Astrocyte (in vitro differentiated cells and primary cell): ENCODE data around the gene LMLN. TPM values are rescaled to one million over a fixed set of nuclear protein-coding genes. Genes with fewer than 3 reads are reported as not detected.

Experiments
- DNase-seq: peaks from one replicate; pipeline ENCODE4 v3.0.0-alpha.2; 2010; ENCODE audit warnings: low read depth
- FAIRE-seq: peaks from 2 replicates; lab custom pipeline; 2011; peaks lifted over from hg19 to GRCh38; lab: Jason Lieb, UNC
- H2AFZ ChIP-seq: 2 replicates; pipeline ENCODE4 v1.6.0; 2012; ENCODE audit warnings: low read depth, low read length, inconsistent platforms
- H3K27ac ChIP-seq: 2 replicates; pipeline ENCODE4 v1.5.1; 2011; ENCODE audit warnings: low read depth, low read length, inconsistent platforms
- H3K27me3 ChIP-seq: 2 replicates; pipeline ENCODE4 v1.6.0; 2011; ENCODE audit warnings: low read length, inconsistent platforms; ENCODE audit not compliant: insufficient read depth
- H3K36me3 ChIP-seq: 2 replicates; pipeline ENCODE4 v1.5.1; 2011; ENCODE audit warnings: low read length, inconsistent platforms; ENCODE audit not compliant: insufficient read depth
- H3K4me1 ChIP-seq: 2 replicates; pipeline ENCODE4 v1.5.1; 2011; ENCODE audit warnings: low read length, inconsistent platforms; ENCODE audit not compliant: insufficient read depth
- H3K4me2 ChIP-seq: 2 replicates; pipeline ENCODE4 v1.6.0; 2012; ENCODE audit warnings: low read length, inconsistent platforms
- H3K4me3 ChIP-seq: 2 replicates; pipeline ENCODE4 v1.5.1; 2011; ENCODE audit warnings: low read depth, mild to moderate bottlenecking, low read length, inconsistent platforms; ENCODE audit not compliant: insufficient read depth
- H3K79me2 ChIP-seq: 2 replicates; pipeline ENCODE4 v1.6.0; 2012; ENCODE audit warnings: mild to moderate bottlenecking, low read length, inconsistent platforms; ENCODE audit not compliant: insufficient read depth
- H3K9ac ChIP-seq: 2 replicates; pipeline ENCODE4 v1.6.0; 2012; ENCODE audit warnings: mild to moderate bottlenecking, low read length, inconsistent platforms
- H3K9me3 ChIP-seq: 2 replicates; pipeline ENCODE4 v1.5.1; 2012; ENCODE audit warnings: low read depth, mild to moderate bottlenecking, low read length, inconsistent platforms; ENCODE audit not compliant: insufficient read depth
- H4K20me1 ChIP-seq: 2 replicates; pipeline ENCODE4 v1.6.0; 2012; ENCODE audit warnings: low read length, inconsistent platforms; ENCODE audit not compliant: insufficient read depth
- H3K27ac Mint-ChIP-seq: one replicate; pipeline ENCODE4 v1.8.0; 2021; ENCODE audit warnings: mild to moderate bottlenecking, mixed read lengths; ENCODE audit not compliant: unreplicated experiment
- H3K27me3 Mint-ChIP-seq: one replicate; pipeline ENCODE4 v1.8.0; 2021; ENCODE audit warnings: low read depth, mixed read lengths; ENCODE audit not compliant: unreplicated experiment
- H3K36me3 Mint-ChIP-seq: one replicate; pipeline ENCODE4 v1.8.0; 2021; ENCODE audit warnings: low read depth, mixed read lengths; ENCODE audit not compliant: unreplicated experiment
- H3K4me1 Mint-ChIP-seq: one replicate; pipeline ENCODE4 v1.8.0; 2021; ENCODE audit warnings: low read depth, mixed read lengths; ENCODE audit not compliant: unreplicated experiment
- H3K4me3 Mint-ChIP-seq: one replicate; pipeline ENCODE4 v1.8.0; 2021; ENCODE audit warnings: mild to moderate bottlenecking, moderate library complexity, mixed read lengths; ENCODE audit not compliant: unreplicated experiment
- H3K9me3 Mint-ChIP-seq: one replicate; pipeline ENCODE4 v1.8.0; 2021; ENCODE audit warnings: mild to moderate bottlenecking, mixed read lengths; ENCODE audit not compliant: unreplicated experiment
- CTCF ChIP-seq: IDR thresholded peaks from 2 replicates; pipeline ENCODE4 v1.5.1; 2011; ENCODE audit warnings: low read depth, mild to moderate bottlenecking, inconsistent platforms, low read length, moderate library complexity; ENCODE audit not compliant: insufficient read depth
- EZH2 ChIP-seq: IDR thresholded peaks from 2 replicates; pipeline ENCODE4 v1.6.1; 2012; ENCODE audit warnings: mild to moderate bottlenecking, low read length, inconsistent platforms; ENCODE audit not compliant: insufficient read depth
- total RNA-seq: library from RNA; stranded (reverse); gene quantifications from 2 replicates; pipeline ENCODE4 v1.2.1, GENCODE V29; 2021

The LMLN gene
- total RNA-seq, 1 donor from 2014 or later, result 6.5 TPM

- Histone ChIP-seq H3K27ac (no peak overlapping the region), H4K20me1 (no peaks in the 10 kb centered on the region), H2AFZ (no peak overlapping the region), H3K79me2 (no peaks in the 10 kb centered on the region), H3K9me3 (no peaks in the 10 kb centered on the region), H3K4me3 (no peak overlapping the region), H3K9ac (no peak overlapping the region), H3K4me2 (no peak overlapping the region), H3K36me3 (peaks cover 3% of the 10 kb centered on the region), H3K27me3 (no peaks in the 10 kb centered on the region), H3K4me1 (no peaks in the 10 kb centered on the region)
- Mint-ChIP-seq H3K27ac (no peak overlapping the region), H3K36me3 (peaks cover 5% of the 10 kb centered on the region), H3K27me3 (no peaks in the 10 kb centered on the region), H3K4me3 (no peak overlapping the region), H3K9me3 (no peaks in the 10 kb centered on the region), H3K4me1 (no peaks in the 10 kb centered on the region)
- FAIRE-seq (no peak), DNase-seq (no peak)
- no peak for TF ChIP-seq CTCF
- TF ChIP-seq EZH2, result no peak
These were observed 29.6 kb downstream of the LMLN start for GRCh38 chr3:197989651-197990050.

GRCh38 chr3:197994736-197995135 lies 34.7 kb downstream of the LMLN start:
- no peak overlapping the region for H3K4me3 ChIP-seq
- H3K27me3 Mint-ChIP-seq, result no peaks in the 10 kb centered on the region
- H3K9me3 Mint-ChIP-seq, result no peaks in the 10 kb centered on the region
- no peak overlapping the region for H3K4me3 Mint-ChIP-seq
- DNase-seq, result no peak
- TF ChIP-seq EZH2 (no peak), CTCF (no peak)
- peaks cover 6% of the 10 kb centered on the region for H3K36me3 Mint-ChIP-seq
- peaks cover 6% of the 10 kb centered on the region for H3K36me3 ChIP-seq
- no peak overlapping the region for H3K27ac ChIP-seq
- H4K20me1 ChIP-seq, result no peaks in the 10 kb centered on the region
- H3K4me2 ChIP-seq, result no peak overlapping the region
- no peak overlapping the region for H2AFZ ChIP-seq
- H3K9ac ChIP-seq, result no peak overlapping the region
- H3K4me1 ChIP-seq, result no peaks in the 10 kb centered on the region
- H3K79me2 ChIP-seq, result no peaks in the 10 kb centered on the region
- no peak for FAIRE-seq
- H3K9me3 ChIP-seq, result no peaks in the 10 kb centered on the region
- H3K27ac Mint-ChIP-seq, result no peak overlapping the region
- no peaks in the 10 kb centered on the region for H3K27me3 ChIP-seq
- no peaks in the 10 kb centered on the region for H3K4me1 Mint-ChIP-seq

DNA sequence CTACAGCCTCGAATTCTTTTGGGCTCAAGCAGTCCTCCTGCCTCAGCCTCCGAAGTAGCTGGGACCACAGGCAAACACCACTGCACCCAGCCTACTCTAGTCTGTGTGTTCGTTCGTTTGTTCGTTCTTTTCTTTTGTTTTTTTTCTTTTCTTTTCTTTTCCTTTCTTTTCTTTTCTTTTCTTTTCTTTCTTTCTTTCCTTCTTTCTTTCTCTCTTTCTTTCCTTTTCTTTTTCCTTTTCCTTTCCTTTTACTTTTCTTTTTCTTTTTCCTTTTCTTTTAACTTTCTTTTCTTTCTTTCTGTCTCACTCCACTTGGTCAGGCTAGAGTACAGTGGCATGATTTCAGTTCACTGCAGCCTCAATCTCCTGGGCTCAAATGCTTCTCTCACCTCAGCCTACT lies 36.8 kb downstream of the LMLN start:
- Mint-ChIP-seq H3K4me3 (no peak overlapping the region), H3K4me1 (no peaks in the 10 kb centered on the region), H3K27me3 (no peaks in the 10 kb centered on the region), H3K27ac (no peak overlapping the region), H3K9me3 (no peaks in the 10 kb centered on the region), H3K36me3 (peaks cover 4% of the 10 kb centered on the region)
- Histone ChIP-seq H3K9me3 (no peaks in the 10 kb centered on the region), H3K4me2 (no peak overlapping the region), H2AFZ (no peak overlapping the region), H3K27me3 (no peaks in the 10 kb centered on the region), H3K79me2 (no peaks in the 10 kb centered on the region), H3K27ac (no peak overlapping the region), H3K9ac (no peak overlapping the region), H3K36me3 (peaks cover 3% of the 10 kb centered on the region), H3K4me3 (no peak overlapping the region), H4K20me1 (no peaks in the 10 kb centered on the region), H3K4me1 (no peaks in the 10 kb centered on the region)
- DNase-seq, result no peak
- TF ChIP-seq EZH2, result no peak
- no peak for TF ChIP-seq CTCF
- no peak for FAIRE-seq
